Measurements from ENCODE around the gene LIPF. TPM values are rescaled to one million over a fixed set of nuclear protein-coding genes. Genes with fewer than 3 reads are reported as not detected.
"Not testable (repeated sequence)": the region's sequence is repeated elsewhere in the genome, so short reads cannot be mapped to it uniquely, and the experiment has no call there.

The LIPF gene
- total RNA-seq, 5 donors from 2014 or later (not counting 1 experiment from before 2014, with no cell fraction given) = not detected

- Histone ChIP-seq H3K27ac (ENCODE audit: low read length) (no peak overlapping the region), H3K36me3 (ENCODE audit: control insufficient read depth in 2 of 2, extremely low read depth in 1 of 2, insufficient read depth in 1 of 2, low read length in 1 of 2) (no peaks in the 10 kb centered on the region), H3K9me3 (no peaks in the 10 kb centered on the region), H3K4me3 (ENCODE audit: control insufficient read depth in 1 of 2, extremely low read depth in 1 of 2, low read length in 1 of 2) (no peak overlapping the region), H3K4me1 (ENCODE audit: control insufficient read depth in 1 of 2, extremely low read depth in 1 of 2, insufficient read depth in 2 of 2, low read length in 2 of 2) (no peaks in the 10 kb centered on the region), H3K27me3 (replicated peaks in 1 of 2; ENCODE audit: control insufficient read depth in 2 of 2, extremely low read depth in 1 of 2, insufficient read depth in 2 of 2, low read length in 1 of 2) (no peaks in the 10 kb centered on the region)
- H3K27me3 Mint-ChIP-seq = peaks cover 0 to 2% of the 10 kb centered on the region in 2 donors
- H3K27ac Mint-ChIP-seq = no peak overlapping the region
- no peak for DNase-seq
- no peaks in the 10 kb centered on the region for H3K4me1 Mint-ChIP-seq
- ChIA-PET POLR2A (no interaction called here), CTCF (no interaction called here)
- no peaks in the 10 kb centered on the region for H3K36me3 Mint-ChIP-seq
- ATAC-seq (replicated peaks in 1 of 4) = no peak
- 80% methylated on average over 1 of the region's 1 CpG for WGBS (ENCODE audit: insufficient coverage)
- no peaks in the 10 kb centered on the region for H3K9me3 Mint-ChIP-seq
- no peak overlapping the region for H3K4me3 Mint-ChIP-seq
Observed at GRCh38 chr10:88657901-88658300, 6.3 kb upstream of the LIPF start.

- ChIA-PET CTCF (no interaction called here), POLR2A (interaction anchor here in 1 of 2 donors (0.6 kb wide), 1 partner anchor 397 kb away, joined by 3 read pairs; no protein-coding TSS in a partner anchor)
- H3K36me3 ChIP-seq (ENCODE audit: control insufficient read depth in 2 of 2, extremely low read depth in 1 of 2, insufficient read depth in 1 of 2, low read length in 1 of 2) = no peaks in the 10 kb centered on the region
- H3K4me3 ChIP-seq (ENCODE audit: control insufficient read depth in 1 of 2, extremely low read depth in 1 of 2, low read length in 1 of 2) = no peak overlapping the region
- Mint-ChIP-seq H3K4me1 (no peaks in the 10 kb centered on the region), H3K36me3 (no peaks in the 10 kb centered on the region), H3K4me3 (no peak overlapping the region), H3K9me3 (peaks cover 0 to 3% (median 0%) of the 10 kb centered on the region in 3 donors), H3K27me3 (peaks cover 4% of the 10 kb centered on the region in 2 donors), H3K27ac (no peak overlapping the region)
- H3K27me3 ChIP-seq (replicated peaks in 1 of 2; ENCODE audit: control insufficient read depth in 2 of 2, extremely low read depth in 1 of 2, insufficient read depth in 2 of 2, low read length in 1 of 2) = no peaks in the 10 kb centered on the region
- H3K9me3 ChIP-seq = no peaks in the 10 kb centered on the region
- H3K27ac ChIP-seq (ENCODE audit: low read length) = no peak overlapping the region
- DNase-seq (no peak), ATAC-seq (replicated peaks in 1 of 4) (no peak)
- no peaks in the 10 kb centered on the region for H3K4me1 ChIP-seq (ENCODE audit: control insufficient read depth in 1 of 2, extremely low read depth in 1 of 2, insufficient read depth in 2 of 2, low read length in 2 of 2)
- no CpG with 5 or more reads among the region's 3 CpGs for WGBS (ENCODE audit: insufficient coverage)
Observed at GRCh38 chr10:88659725-88660597, 4.3 kb upstream of the LIPF start.

- no peak overlapping the region for H3K4me3 ChIP-seq (ENCODE audit: control insufficient read depth in 1 of 2, extremely low read depth in 1 of 2, low read length in 1 of 2)
- H3K27me3 ChIP-seq (replicated peaks in 1 of 2; ENCODE audit: control insufficient read depth in 2 of 2, extremely low read depth in 1 of 2, insufficient read depth in 2 of 2, low read length in 1 of 2) = no peaks in the 10 kb centered on the region
- no peak for DNase-seq
- H3K9me3 Mint-ChIP-seq = peaks cover 0 to 3% (median 0%) of the 10 kb centered on the region in 3 donors
- no peaks in the 10 kb centered on the region for H3K36me3 ChIP-seq (ENCODE audit: control insufficient read depth in 2 of 2, extremely low read depth in 1 of 2, insufficient read depth in 1 of 2, low read length in 1 of 2)
- no peak overlapping the region for H3K4me3 Mint-ChIP-seq
- no peaks in the 10 kb centered on the region for H3K4me1 ChIP-seq (ENCODE audit: control insufficient read depth in 1 of 2, extremely low read depth in 1 of 2, insufficient read depth in 2 of 2, low read length in 2 of 2)
- H3K27ac Mint-ChIP-seq = no peak overlapping the region
- peaks cover 3 to 4% of the 10 kb centered on the region in 2 donors for H3K27me3 Mint-ChIP-seq
- H3K4me1 Mint-ChIP-seq = no peaks in the 10 kb centered on the region
- no peaks in the 10 kb centered on the region for H3K9me3 ChIP-seq
- H3K27ac ChIP-seq (ENCODE audit: low read length) = no peak overlapping the region
- ChIA-PET CTCF (no interaction called here), POLR2A (no interaction called here)
- WGBS (ENCODE audit: insufficient coverage) = 46% methylated on average over 2 of the region's 3 CpGs
- no peak for ATAC-seq (replicated peaks in 1 of 4)
- no peaks in the 10 kb centered on the region for H3K36me3 Mint-ChIP-seq
Observed at GRCh38 chr10:88660598-88660884, 3.7 kb upstream of the LIPF start.

GRCh38 chr10:88661018-88661417, 3.2 kb upstream of the LIPF start:
- Mint-ChIP-seq H3K27me3 (peaks cover 2 to 4% of the 10 kb centered on the region in 2 donors), H3K9me3 (peaks cover 0 to 3% (median 0%) of the 10 kb centered on the region in 3 donors), H3K36me3 (no peaks in the 10 kb centered on the region), H3K4me1 (no peaks in the 10 kb centered on the region), H3K4me3 (no peak overlapping the region), H3K27ac (no peak overlapping the region)
- ChIA-PET POLR2A (no interaction called here), CTCF (interaction anchor here in 1 of 2 donors (0.7 kb wide), 1 partner anchor 10 kb away, joined by 3 read pairs; no protein-coding TSS in a partner anchor)
- no peaks in the 10 kb centered on the region for H3K27me3 ChIP-seq (replicated peaks in 1 of 2; ENCODE audit: control insufficient read depth in 2 of 2, extremely low read depth in 1 of 2, insufficient read depth in 2 of 2, low read length in 1 of 2)
- no peak for DNase-seq
- H3K27ac ChIP-seq (ENCODE audit: low read length) = no peak overlapping the region
- ATAC-seq (replicated peaks in 1 of 4) = no peak
- H3K4me3 ChIP-seq (ENCODE audit: control insufficient read depth in 1 of 2, extremely low read depth in 1 of 2, low read length in 1 of 2) = no peak overlapping the region
- no peaks in the 10 kb centered on the region for H3K36me3 ChIP-seq (ENCODE audit: control insufficient read depth in 2 of 2, extremely low read depth in 1 of 2, insufficient read depth in 1 of 2, low read length in 1 of 2)
- no peaks in the 10 kb centered on the region for H3K9me3 ChIP-seq
- H3K4me1 ChIP-seq (ENCODE audit: control insufficient read depth in 1 of 2, extremely low read depth in 1 of 2, insufficient read depth in 2 of 2, low read length in 2 of 2) = no peaks in the 10 kb centered on the region

GRCh38 chr10:88661577-88661976, 2.7 kb upstream of the LIPF start:
- POLR2A ChIA-PET = no interaction called here
- H3K27me3 ChIP-seq (replicated peaks in 1 of 2; ENCODE audit: control insufficient read depth in 2 of 2, extremely low read depth in 1 of 2, insufficient read depth in 2 of 2, low read length in 1 of 2) = no peaks in the 10 kb centered on the region
- H3K36me3 Mint-ChIP-seq = no peaks in the 10 kb centered on the region
- no peaks in the 10 kb centered on the region for H3K9me3 ChIP-seq
- CTCF ChIA-PET = interaction anchor here in 1 of 2 donors (0.7 kb wide), 1 partner anchor 9 kb away, joined by 3 read pairs; no protein-coding TSS in a partner anchor
- no peaks in the 10 kb centered on the region for H3K36me3 ChIP-seq (ENCODE audit: control insufficient read depth in 2 of 2, extremely low read depth in 1 of 2, insufficient read depth in 1 of 2, low read length in 1 of 2)
- H3K4me3 Mint-ChIP-seq = no peak overlapping the region
- no peak overlapping the region for H3K27ac ChIP-seq (ENCODE audit: low read length)
- peaks cover 2 to 4% of the 10 kb centered on the region in 2 donors for H3K27me3 Mint-ChIP-seq
- no peaks in the 10 kb centered on the region for H3K4me1 ChIP-seq (ENCODE audit: control insufficient read depth in 1 of 2, extremely low read depth in 1 of 2, insufficient read depth in 2 of 2, low read length in 2 of 2)
- no peak overlapping the region for H3K4me3 ChIP-seq (ENCODE audit: control insufficient read depth in 1 of 2, extremely low read depth in 1 of 2, low read length in 1 of 2)
- no peak overlapping the region for H3K27ac Mint-ChIP-seq
- peaks cover 0 to 3% (median 0%) of the 10 kb centered on the region in 3 donors for H3K9me3 Mint-ChIP-seq
- no peak for DNase-seq
- ATAC-seq (replicated peaks in 1 of 4) = no peak
- H3K4me1 Mint-ChIP-seq = no peaks in the 10 kb centered on the region

GRCh38 chr10:88663153-88663552, 1.1 kb upstream of the LIPF start:
- ATAC-seq (replicated peaks in 1 of 4); H3K27ac ChIP-seq (ENCODE audit: low read length); H3K36me3 ChIP-seq (ENCODE audit: control insufficient read depth in 2 of 2, extremely low read depth in 1 of 2, insufficient read depth in 1 of 2, low read length in 1 of 2); H3K4me1 Mint-ChIP-seq; H3K27me3 Mint-ChIP-seq; H3K27me3 ChIP-seq (replicated peaks in 1 of 2; ENCODE audit: control insufficient read depth in 2 of 2, extremely low read depth in 1 of 2, insufficient read depth in 2 of 2, low read length in 1 of 2); H3K4me3 Mint-ChIP-seq; H3K4me3 ChIP-seq (ENCODE audit: control insufficient read depth in 1 of 2, extremely low read depth in 1 of 2, low read length in 1 of 2); H3K4me1 ChIP-seq (ENCODE audit: control insufficient read depth in 1 of 2, extremely low read depth in 1 of 2, insufficient read depth in 2 of 2, low read length in 2 of 2); H3K9me3 ChIP-seq; CTCF ChIA-PET; H3K9me3 Mint-ChIP-seq; H3K27ac Mint-ChIP-seq; H3K36me3 Mint-ChIP-seq; DNase-seq; POLR2A ChIA-PET: not testable (repeated sequence)
- 100% methylated on average over 2 of the region's 2 CpGs for WGBS (ENCODE audit: insufficient coverage)

Data from T-cell (primary cell).